Measurements from ENCODE around the gene CFAP74. TPM values are rescaled to one million over a fixed set of nuclear protein-coding genes. Genes with fewer than 3 reads are reported as not detected.

The CFAP74 gene
- total and polyA plus RNA-seq, 2 of the 13 experiments (the other 11 are each of a cell fraction or from before 2014, with no cell fraction given) = 0.27 to 0.62 TPM

- TF ChIP-seq ZSCAN30 (CRISPR knock-in tag; IDR thresholded peaks at IDR 0.05) (no peak), ZNF329 (CRISPR knock-in tag; IDR thresholded peaks at IDR 0.05; ENCODE audit: low read depth) (no peak), SMYD3 (CRISPR knock-in tag; IDR thresholded peaks at IDR 0.05) (no peak), ELF4 (CRISPR knock-in tag; IDR thresholded peaks at IDR 0.05; ENCODE audit: borderline replicate concordance) (no peak), SRSF4 (IDR thresholded peaks at IDR 0.05; ENCODE audit: low read depth, low read length, poor library complexity, severe bottlenecking) (no peak), ZBTB42 (CRISPR knock-in tag; IDR thresholded peaks at IDR 0.05) (no peak), ZBTB2 (CRISPR knock-in tag; IDR thresholded peaks at IDR 0.05; ENCODE audit: low read depth) (peak; percentile 55; the same call in 1 of the 2 replicates), ZMYM3 (CRISPR knock-in tag; IDR thresholded peaks at IDR 0.05) (no peak), NR0B2 (CRISPR knock-in tag; IDR thresholded peaks at IDR 0.05) (no peak), EP300 (IDR thresholded peaks at IDR 0.05; ENCODE audit: low read depth in 2 of 2, low read length in 2 of 2) (peak in 1 of 2 experiments; percentile 34; a peak in 1 of 4 replicates), EP300 (CRISPR knock-in tag; IDR thresholded peaks at IDR 0.05; ENCODE audit: borderline replicate concordance) (no peak), SRF (IDR thresholded peaks at IDR 0.05; ENCODE audit: low read depth, low read length) (no peak), MIER3 (CRISPR knock-in tag; IDR thresholded peaks at IDR 0.05; ENCODE audit: borderline replicate concordance) (no peak), SMAD9 (CRISPR knock-in tag; IDR thresholded peaks at IDR 0.05) (no peak), ZNF83 (CRISPR knock-in tag; IDR thresholded peaks at IDR 0.05; ENCODE audit: borderline replicate concordance) (0 out of 2 replicates have a peak, but pooled peaks have one; percentile 33), MAFG (CRISPR knock-in tag; IDR thresholded peaks at IDR 0.05) (no peak), ZNF530 (CRISPR knock-in tag; IDR thresholded peaks at IDR 0.05; ENCODE audit: low read depth) (no peak), ZNF484 (CRISPR knock-in tag; IDR thresholded peaks at IDR 0.05; ENCODE audit: borderline replicate concordance, low read depth) (no peak), NKX3-1 (CRISPR knock-in tag; IDR thresholded peaks at IDR 0.05) (peak; percentile 17; the same call in 1 of the 2 replicates), ZNF607 (CRISPR knock-in tag; IDR thresholded peaks at IDR 0.05; ENCODE audit: borderline replicate concordance) (peak; percentile 3; the same call in 1 of the 2 replicates), HOXD1 (CRISPR knock-in tag; IDR thresholded peaks at IDR 0.05) (no peak; the same call in 1 of the 2 replicates), NRL (CRISPR knock-in tag; IDR thresholded peaks at IDR 0.05; ENCODE audit: borderline replicate concordance) (no peak), ZNF235 (CRISPR knock-in tag; IDR thresholded peaks at IDR 0.05; ENCODE audit: borderline replicate concordance) (peak; percentile 46; the same call in 1 of the 2 replicates)
- TF ChIP-seq, protein P1, sequence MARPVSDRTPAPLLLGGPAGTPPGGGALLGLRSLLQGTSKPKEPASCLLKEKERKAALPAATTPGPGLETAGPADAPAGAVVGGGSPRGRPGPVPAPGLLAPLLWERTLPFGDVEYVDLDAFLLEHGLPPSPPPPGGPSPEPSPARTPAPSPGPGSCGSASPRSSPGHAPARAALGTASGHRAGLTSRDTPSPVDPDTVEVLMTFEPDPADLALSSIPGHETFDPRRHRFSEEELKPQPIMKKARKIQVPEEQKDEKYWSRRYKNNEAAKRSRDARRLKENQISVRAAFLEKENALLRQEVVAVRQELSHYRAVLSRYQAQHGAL (CRISPR knock-in tag; IDR thresholded peaks at IDR 0.05; ENCODE audit: not compliant biosample characterization) = no peak
- TF ChIP-seq, protein P2, sequence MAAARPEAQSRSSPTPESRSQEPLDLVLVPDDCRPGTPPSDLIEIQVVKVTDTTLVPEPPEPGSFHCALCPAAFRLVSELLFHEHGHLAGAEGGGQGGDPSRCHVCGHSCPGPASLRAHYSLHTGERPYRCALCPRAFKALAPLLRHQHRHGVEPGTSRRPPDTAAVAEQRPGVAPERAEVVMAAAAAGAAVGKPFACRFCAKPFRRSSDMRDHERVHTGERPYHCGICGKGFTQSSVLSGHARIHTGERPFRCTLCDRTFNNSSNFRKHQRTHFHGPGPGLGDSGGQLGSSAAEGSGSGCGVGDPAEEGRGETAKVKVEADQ (CRISPR knock-in tag; IDR thresholded peaks at IDR 0.05; ENCODE audit: borderline replicate concordance) = 0 out of 2 replicates have a peak, but pooled peaks have one; percentile 6
- TF ChIP-seq, protein P3, sequence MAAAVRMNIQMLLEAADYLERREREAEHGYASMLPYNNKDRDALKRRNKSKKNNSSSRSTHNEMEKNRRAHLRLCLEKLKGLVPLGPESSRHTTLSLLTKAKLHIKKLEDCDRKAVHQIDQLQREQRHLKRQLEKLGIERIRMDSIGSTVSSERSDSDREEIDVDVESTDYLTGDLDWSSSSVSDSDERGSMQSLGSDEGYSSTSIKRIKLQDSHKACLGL (CRISPR knock-in tag; IDR thresholded peaks at IDR 0.05) = peak; percentile 80; the same call in 1 of the 2 replicates
These were observed 46.3 kb upstream of the CFAP74 start, which contains the start of gene PRKCZ (continued) for GRCh38 chr1:2049718-2050431.

All from HepG2 (cell line).